GM18502 (cell line): Measurements from ENCODE around the gene TMEM121B.

Experiments
- ATAC-seq: cut with Tn5 transposase; IDR thresholded peaks from one replicate; pipeline ENCODE4 v1.9.1; 2021; ENCODE audit warnings: mild to moderate bottlenecking; ENCODE audit not compliant: unreplicated experiment, poor library complexity

TMEM121B gene

DNA sequence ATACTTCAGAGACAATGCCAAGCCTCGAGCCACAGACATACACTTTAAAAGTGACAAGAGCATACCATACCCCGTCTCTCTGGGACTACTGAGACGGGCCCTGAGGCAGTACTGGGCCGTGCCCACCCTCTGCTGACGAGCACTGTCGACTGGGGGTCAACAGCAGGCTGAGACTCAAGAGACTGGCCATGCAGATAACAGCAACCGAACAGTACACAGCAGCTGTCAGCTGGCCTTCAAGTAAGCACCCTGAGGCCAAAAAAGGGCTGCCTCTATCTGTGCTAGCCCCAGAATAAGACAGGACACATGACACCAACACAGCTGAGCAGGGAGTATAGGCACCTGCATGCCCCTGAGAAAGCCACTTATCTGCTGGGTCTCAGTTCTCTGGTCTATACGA is 18.9 kb upstream of the TMEM121B start:
- ATAC-seq: no peak

DNA sequence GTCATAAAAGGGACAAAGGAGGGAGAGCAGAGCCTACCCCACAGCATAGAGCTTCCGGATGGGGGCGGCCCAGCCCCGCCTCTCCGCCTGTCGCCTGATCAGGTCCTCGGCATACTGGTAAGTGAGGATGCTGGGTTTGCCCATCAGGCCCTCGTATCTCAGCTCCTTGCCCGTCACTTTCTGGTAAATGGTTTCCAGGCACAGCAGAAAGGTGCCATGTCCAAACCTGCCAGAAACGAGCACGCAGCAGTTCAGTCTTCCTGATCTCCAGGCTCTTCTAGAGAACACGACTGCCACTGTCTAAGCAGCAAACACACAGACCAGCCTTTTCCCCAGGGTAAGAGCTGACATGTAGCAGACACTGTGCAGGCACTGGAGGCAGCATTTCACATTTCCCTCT is 17.4 kb upstream of the TMEM121B start:
- no peak for ATAC-seq

GRCh38 chr22:17137861-17138425 is 16.8 kb upstream of the TMEM121B start:
- ATAC-seq: no peak

- no peak for ATAC-seq
Measured at GRCh38 chr22:17137170-17137569, 16.0 kb upstream of the TMEM121B start.

- no peak for ATAC-seq
Measured at GRCh38 chr22:17135153-17135760, 14.1 kb upstream of the TMEM121B start.

- no peak for ATAC-seq
Measured at GRCh38 chr22:17133137-17133536, 12.0 kb upstream of the TMEM121B start.

DNA sequence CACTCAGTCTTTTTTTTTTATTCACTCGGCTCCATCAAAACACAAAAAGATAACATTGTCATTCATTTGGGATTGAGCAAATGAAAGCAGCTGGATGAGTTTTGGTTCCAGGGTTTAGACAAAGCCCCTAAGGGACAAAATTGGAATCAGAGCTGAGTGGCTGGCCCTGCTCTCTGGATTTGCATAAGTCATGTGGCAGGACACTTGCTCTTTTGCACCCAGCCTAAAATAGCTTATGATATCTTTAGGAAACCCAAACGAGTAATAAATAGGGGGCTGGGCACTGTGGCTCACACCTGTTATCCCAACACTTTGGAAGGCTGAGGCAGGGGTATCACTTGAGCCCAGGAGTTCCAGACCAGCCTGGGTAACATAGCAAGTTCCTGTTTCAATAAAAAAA is 11.0 kb upstream of the TMEM121B start:
- no peak for ATAC-seq

GRCh38 chr22:17131686-17132085 is 10.5 kb upstream of the TMEM121B start:
- no peak for ATAC-seq

DNA sequence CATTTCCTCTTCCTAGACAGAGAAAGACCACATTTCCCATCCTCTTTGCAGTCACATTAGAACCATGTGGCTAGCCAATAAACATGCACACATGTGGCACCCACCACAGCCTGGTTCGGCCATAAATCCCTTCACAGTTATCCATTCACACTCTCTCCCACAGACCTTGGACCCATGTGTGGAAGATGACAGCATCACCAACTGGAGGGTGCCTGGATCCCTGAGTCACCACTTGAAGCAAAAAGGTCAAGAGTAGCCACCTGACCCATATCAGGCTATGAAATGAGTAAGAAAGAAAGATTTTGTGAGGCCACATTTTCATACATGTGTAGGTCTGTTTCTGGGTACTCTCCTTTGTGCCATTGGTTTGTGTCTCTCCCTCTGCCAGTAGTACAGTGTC is 9.0 kb upstream of the TMEM121B start:
- ATAC-seq: no peak

GRCh38 chr22:17120711-17121232 is 388 bp downstream of the TMEM121B start:
- no peak for ATAC-seq

DNA sequence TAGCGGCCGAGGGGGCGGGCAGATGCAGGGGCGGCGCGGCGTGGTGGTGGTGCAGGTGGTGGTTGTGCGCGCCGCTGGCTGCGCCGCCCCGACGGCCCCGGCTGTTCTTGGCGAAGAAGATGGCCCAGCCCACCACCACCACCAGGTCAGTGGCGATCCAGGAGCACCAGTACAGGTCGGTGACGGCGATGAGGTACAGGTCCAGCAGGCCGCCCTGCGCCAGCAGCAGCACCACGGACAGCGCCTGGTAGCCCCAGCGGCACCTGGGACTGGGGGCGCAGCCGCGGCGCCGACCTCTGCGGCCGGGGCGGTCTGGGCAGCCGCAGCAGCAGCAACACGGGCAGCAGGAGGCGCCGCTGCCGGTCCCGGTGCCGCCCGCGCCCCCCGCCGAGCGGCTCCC is 879 bp downstream of the TMEM121B start:
- no peak for ATAC-seq

DNA sequence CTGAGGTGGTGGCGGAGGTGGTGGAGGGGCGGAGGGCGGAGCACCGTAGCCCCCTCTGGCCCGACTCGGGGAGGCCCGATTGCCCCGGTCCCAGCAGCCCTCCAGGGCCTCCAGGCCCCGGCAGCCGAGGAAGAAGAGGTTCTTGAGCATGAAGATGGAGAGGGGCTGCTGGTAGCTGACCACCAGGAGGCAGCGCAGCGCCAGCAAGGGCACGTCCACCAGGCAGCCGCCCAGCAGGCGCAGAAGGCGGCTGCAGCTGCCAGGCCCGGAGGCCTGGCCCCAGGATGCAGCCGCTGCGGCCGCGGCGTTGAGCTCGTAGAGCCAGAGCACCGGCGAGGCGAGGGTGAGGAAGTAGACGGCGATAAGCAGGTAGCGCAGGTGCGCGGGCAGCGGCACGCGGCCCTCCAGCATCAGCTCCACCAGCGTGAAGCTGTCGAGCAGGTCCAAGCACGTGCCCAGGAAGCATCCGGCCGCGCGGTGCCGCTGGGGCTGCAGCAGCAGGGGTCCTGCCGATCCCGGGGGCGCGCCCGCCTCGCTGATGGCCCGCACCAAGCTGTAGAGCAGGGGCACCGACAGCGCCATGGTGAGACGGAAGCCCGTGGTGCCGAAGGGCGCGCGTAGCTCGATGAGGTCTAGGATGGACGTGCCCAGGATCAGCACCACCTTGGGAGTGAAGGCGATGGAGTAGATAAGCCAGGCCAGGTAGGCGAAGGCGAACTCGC is 1.5 kb downstream of the TMEM121B start:
- ATAC-seq: no peak

GRCh38 chr22:17118342-17118741 is 2.8 kb downstream of the TMEM121B start:
- ATAC-seq: no peak

DNA sequence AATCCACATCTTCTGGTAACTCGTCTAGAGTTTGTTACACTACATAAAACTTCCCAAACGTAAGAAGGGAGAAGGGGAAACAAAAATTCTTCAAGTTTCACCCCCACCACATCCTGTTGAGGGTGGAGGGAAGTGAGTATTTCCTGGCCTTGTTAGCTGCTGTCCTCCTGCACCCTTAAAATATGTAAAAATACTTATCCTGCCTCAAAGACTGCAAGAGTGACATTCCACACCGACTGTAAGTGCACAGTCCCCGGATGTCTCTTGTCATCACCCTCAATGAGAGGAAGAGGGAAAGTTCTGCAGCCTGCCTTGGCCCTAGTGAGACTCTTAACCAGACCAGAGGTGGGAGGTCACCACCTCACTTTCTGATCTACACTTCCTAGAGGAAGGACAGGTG is 3.3 kb downstream of the TMEM121B start:
- ATAC-seq: no peak

- no peak for ATAC-seq
Measured at GRCh38 chr22:17117400-17117799, 3.8 kb downstream of the TMEM121B start.

DNA sequence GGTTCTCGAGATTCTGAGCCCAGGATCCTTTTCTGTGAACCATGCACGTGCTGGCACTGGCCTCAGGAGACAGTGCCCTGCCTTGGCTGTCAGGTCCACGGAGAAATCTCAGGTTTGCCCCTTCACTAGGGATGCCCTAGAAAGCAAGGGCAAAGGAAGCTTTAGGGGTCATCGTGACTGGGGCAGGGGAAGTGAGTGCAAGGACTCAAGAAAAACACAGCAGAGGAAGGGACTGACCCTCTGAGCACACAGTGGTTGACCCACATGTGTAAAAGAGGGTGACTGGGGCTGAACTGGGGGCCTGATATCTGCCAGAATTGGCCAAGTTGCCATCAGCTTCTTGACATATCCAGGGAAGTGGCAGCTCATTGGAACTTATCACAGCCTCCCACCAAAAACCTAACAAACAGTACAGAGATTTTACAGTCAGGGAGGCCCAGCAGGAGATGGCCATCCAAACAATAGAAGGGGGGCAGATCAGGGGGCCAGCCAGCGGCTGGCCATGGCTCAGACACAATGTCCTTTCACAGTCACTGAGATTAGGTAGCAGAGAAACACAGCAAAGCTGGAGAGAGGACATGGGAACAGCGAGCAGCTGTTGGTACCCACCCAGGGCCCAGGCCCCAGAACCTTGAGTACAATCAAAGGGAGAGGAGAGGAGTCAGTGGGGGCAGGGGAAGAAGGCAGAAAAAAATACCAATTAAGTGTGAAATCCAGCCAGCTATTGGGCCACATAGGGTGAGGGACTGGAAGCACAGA is 4.4 kb downstream of the TMEM121B start:
- no peak for ATAC-seq

DNA sequence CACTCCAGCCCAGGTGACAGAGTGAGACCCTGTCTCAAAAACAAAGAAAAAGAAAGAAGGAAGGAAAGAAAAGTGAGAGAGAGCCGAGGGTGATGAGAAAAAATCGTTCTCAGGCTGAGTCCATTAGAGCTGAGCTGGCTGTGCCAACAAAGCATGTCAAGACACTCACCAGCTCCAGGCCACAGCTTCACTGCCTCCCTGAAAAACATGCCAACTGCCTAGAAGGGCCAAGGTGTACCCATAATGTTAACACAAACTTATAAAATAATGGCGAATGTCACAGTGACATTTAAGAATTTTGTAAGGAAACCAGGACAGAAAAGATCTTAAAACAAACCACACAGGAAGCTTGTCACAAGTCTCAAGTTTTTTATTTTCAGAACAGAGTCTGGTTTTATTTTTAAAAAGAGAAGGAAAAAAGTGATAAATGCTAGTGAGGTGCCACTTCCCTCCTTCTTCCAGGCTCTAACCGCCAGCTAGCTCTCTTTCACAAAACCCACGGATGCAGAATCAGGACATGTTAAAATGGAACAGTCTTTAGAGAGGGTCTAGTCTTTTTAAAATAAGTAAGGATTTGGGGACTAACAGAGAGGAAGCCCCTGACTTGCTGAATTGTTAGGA is 5.1 kb downstream of the TMEM121B start:
- no peak for ATAC-seq

- no peak for ATAC-seq
Measured at GRCh38 chr22:17115236-17115635, 5.9 kb downstream of the TMEM121B start.

GRCh38 chr22:17114898-17115235 is 6.3 kb downstream of the TMEM121B start:
- ATAC-seq: no peak

DNA sequence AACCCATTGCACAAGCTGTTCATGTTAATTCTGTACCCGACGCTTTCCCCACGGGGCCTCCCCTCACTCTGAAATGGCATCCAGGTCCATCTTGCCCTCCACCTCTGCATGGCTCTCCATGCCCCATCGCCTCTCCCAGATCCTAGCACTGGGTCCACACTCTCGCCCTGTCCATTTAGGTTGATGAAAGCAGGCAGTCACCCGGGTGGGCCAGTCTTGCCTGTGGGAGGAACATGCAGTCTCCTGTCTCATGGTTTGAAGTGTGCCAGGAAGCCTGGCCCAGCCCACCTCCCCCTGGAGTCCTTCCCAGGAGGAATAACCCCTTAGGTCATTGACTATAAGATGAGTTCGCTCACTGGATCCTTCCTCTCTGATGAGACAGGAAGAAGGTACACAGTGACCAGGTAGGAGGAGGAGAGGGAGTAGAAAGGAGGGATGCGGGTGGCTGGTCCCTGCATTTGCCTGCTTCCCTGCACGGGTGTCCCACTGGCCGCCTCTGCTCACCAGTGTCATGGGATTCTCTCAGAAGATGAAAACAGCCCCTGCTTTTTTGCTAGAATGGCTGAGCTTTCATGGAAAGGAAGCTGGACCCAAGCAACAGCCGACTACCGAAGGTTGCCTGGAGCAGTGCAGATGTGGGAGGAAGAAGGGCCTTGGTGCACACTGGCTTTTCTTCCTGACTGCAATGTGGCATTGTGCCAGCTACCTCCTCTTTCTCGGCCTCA is 6.8 kb downstream of the TMEM121B start:
- ATAC-seq: no peak
